Osteocyte (in vitro differentiated cells): ENCODE data around the gene NSF. TPM values are rescaled to one million over a fixed set of nuclear protein-coding genes. Genes with fewer than 3 reads are reported as not detected.
"Not testable (repeated sequence)": the region's sequence is repeated elsewhere in the genome, so short reads cannot be mapped to it uniquely, and the experiment has no call there.

Source experiments
- DNase-seq: peaks from one replicate; pipeline ENCODE4 v3.0.0; 2021; ENCODE audit warnings: mixed read lengths; ENCODE audit not compliant: unreplicated experiment; ENCODE audit errors: extremely low spot score
- H3K27ac Mint-ChIP-seq: one replicate; pipeline ENCODE4 v1.8.0; 2021; ENCODE audit warnings: mild to moderate bottlenecking, mixed read lengths; ENCODE audit not compliant: unreplicated experiment
- H3K27me3 Mint-ChIP-seq: one replicate; pipeline ENCODE4 v1.8.0; 2021; ENCODE audit warnings: mixed read lengths; ENCODE audit not compliant: unreplicated experiment
- H3K36me3 Mint-ChIP-seq: one replicate; pipeline ENCODE4 v1.8.0; 2021; ENCODE audit warnings: mixed read lengths; ENCODE audit not compliant: unreplicated experiment
- H3K4me1 Mint-ChIP-seq: one replicate; pipeline ENCODE4 v1.8.0; 2021; ENCODE audit warnings: mixed read lengths; ENCODE audit not compliant: unreplicated experiment
- H3K4me3 Mint-ChIP-seq: one replicate; pipeline ENCODE4 v1.8.0; 2021; ENCODE audit warnings: mild to moderate bottlenecking, moderate library complexity, mixed read lengths; ENCODE audit not compliant: unreplicated experiment
- H3K9me3 Mint-ChIP-seq: one replicate; pipeline ENCODE4 v1.8.0; 2021; ENCODE audit warnings: mixed read lengths; ENCODE audit not compliant: unreplicated experiment
- long read RNA-seq: library from polyadenylated mRNA; unstranded; transcript quantifications from one replicate; pipeline ENCODE4 v2.0.0, GENCODE V29; 2021
- total RNA-seq: library from RNA; stranded (reverse); gene quantifications from 2 replicates; pipeline ENCODE4 v1.2.1, GENCODE V29; 2021

Gene NSF
- 48.0 and 48.8 TPM in 2 replicates for total RNA-seq
- long read RNA-seq, transcript NSF-206 (20 exons, 2,667 nt): minor isoform, 11 of 299 reads
- long read RNA-seq, transcript NSF-201 (21 exons, 3,983 nt): major isoform, 249 of 299 reads
- long read RNA-seq, partial matches to known transcripts: 27 of 299 reads
- long read RNA-seq, other reads (novel, unspliced or antisense): 12 of 299 reads

DNA sequence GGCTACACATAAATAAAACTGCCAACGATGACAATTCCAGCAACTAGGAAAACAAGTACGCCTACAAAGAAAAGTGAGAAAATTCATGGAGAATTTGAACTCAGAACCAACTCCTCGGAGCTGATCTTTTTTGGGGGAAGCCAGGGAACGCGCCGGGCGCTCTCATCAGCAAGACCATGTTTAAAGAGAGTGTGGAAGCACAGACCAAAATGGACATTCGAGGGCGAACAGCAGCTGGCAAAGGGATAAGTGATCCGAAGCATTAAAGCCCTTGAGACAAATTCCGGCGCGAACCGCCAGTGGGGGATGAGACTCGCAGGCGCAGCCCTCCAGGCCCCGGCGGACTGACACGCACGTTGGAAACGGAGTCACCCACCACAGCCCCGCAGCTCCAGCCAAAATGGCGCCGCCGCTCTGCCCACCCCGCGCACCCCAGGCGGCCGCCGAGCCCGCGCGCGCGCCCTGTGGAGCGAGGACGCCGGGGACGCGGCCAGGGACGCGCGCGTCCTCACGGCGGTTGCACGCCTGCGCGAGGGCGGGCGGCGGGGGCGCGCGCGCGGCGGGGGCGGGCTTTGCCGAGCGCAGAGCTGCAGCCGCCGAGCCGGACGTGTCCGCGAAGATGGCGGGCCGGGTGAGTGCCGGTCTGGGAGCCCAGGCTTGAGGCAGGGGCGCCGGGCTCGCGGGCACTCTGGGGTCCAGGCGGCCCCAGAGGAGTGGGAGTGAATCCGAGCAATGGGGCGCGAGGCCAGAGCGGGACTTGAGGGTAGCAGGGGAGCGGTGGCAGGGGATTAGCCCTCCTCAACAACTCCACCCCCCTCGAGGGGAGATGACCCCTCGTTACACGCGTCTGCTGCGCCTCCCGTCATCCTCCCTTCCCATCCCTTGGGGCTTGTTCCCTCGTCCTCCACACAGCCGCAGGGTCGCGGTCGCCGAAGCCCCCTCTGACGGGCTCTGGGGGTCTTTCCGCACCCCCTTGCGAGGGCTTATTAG is at the start of gene NSF:
NSF (plus strand) TSS at position 513 of the 990 bp plus-strand sequence; CDS start at position 620, 107 bp downstream.
- DNase-seq, H3K4me3 Mint-ChIP-seq, H3K4me1 Mint-ChIP-seq, H3K9me3 Mint-ChIP-seq, H3K27me3 Mint-ChIP-seq, H3K27ac Mint-ChIP-seq, H3K36me3 Mint-ChIP-seq: not testable (repeated sequence)

DNA sequence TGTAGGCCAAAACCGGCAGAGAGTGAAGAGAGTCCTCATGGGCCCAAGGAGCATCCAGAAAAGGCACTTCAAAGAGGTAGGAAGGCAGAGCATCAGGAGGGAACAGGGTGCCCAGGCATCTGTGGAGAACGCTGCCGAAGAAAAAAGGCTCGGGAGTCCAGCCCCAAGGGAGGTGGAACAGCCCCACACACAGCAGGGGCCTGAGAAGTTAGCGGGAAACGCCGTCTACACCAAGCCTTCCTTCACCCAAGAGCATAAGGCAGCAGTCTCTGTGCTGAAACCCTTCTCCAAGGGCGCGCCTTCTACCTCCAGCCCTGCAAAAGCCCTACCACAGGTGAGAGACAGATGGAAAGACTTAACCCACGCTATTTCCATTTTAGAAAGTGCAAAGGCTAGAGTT is 41.9 kb upstream of the NSF start:
- H3K9me3 Mint-ChIP-seq, DNase-seq, H3K27me3 Mint-ChIP-seq, H3K4me3 Mint-ChIP-seq, H3K27ac Mint-ChIP-seq, H3K4me1 Mint-ChIP-seq, H3K36me3 Mint-ChIP-seq: not testable (repeated sequence)

DNA sequence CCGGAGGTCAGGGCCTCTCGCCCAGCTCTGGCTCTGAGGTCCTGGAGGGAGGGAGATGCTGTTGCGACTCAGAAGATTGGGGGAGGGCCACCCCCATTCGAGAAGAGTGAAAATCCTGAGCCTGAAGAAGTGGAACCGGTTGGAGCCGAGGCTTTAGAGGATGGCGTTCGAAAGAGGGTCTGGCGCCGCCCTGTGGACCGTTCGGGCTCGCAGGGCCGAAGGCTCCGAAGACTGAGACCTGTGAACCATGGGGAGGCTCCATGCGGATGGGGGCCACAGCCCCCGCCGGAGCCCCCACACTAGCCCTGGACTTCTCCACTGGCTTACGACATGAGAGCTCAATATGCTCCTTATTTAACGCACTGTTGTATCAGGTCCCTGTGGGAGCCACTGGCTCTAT is 31.3 kb upstream of the NSF start:
- H3K36me3 Mint-ChIP-seq, H3K27me3 Mint-ChIP-seq, H3K27ac Mint-ChIP-seq, DNase-seq, H3K4me3 Mint-ChIP-seq, H3K9me3 Mint-ChIP-seq, H3K4me1 Mint-ChIP-seq: not testable (repeated sequence)

DNA sequence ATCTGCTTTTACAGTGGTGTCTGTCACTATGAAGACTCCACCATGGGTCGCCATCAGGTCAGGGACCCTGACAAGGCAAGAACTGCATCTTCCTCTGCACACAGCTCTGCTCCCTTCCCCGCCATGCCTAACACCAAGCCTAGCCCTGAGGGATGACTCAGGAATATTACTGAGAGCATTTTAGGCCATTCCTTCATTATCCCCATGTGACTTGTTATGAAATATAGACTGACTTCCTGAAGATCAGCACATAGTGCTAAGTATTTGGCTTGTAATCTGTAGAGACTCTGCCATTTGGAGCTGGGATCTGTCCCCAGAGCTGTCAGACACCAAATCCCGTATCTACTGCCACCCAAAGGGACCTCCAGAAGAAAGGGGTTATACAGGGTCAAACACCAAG is 30.4 kb upstream of the NSF start:
- H3K27ac Mint-ChIP-seq, DNase-seq, H3K27me3 Mint-ChIP-seq, H3K4me3 Mint-ChIP-seq, H3K4me1 Mint-ChIP-seq, H3K9me3 Mint-ChIP-seq, H3K36me3 Mint-ChIP-seq: not testable (repeated sequence)

DNA sequence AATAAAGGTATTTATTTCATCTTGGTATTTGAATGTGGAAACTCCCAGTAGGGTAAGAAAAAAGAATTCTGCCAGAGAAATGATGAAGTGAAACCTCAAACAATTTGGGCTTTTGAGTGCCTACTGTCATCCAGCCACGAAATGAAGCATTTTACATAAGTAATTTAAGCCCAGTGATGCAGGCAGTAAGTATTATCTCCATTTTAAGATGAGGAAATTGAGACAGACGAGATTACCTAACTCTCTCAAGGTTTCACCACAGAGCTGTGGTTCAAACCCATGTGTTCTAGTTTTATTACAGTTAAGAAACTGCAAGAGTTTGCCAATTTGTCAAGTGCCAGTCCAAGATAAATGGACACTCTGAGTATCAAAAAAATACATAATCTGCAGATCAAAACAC is 24.2 kb upstream of the NSF start:
- not testable (repeated sequence) for H3K27ac Mint-ChIP-seq, H3K27me3 Mint-ChIP-seq, H3K36me3 Mint-ChIP-seq, H3K9me3 Mint-ChIP-seq, H3K4me3 Mint-ChIP-seq, DNase-seq, H3K4me1 Mint-ChIP-seq

DNA sequence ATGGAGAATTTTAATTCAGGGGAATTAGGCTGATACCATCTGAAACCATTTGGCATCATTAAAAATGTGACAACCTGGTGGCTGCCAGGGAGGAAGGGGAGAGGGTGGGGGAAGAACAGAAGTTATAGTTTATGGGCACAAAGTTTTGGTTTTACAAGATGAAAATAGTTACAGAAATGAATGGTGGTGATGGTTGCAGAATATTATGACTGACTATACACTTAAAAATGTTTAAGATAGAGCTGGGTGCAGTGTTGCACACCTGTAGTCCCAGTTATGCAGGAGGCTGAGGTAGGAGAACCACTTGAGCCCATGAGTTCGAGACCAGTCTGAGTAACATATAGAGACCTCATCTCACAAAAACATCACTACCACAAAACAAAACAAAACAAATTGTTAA is 23.5 kb upstream of the NSF start:
- H3K27me3 Mint-ChIP-seq, H3K4me3 Mint-ChIP-seq, DNase-seq, H3K4me1 Mint-ChIP-seq, H3K36me3 Mint-ChIP-seq, H3K27ac Mint-ChIP-seq, H3K9me3 Mint-ChIP-seq: not testable (repeated sequence)

DNA sequence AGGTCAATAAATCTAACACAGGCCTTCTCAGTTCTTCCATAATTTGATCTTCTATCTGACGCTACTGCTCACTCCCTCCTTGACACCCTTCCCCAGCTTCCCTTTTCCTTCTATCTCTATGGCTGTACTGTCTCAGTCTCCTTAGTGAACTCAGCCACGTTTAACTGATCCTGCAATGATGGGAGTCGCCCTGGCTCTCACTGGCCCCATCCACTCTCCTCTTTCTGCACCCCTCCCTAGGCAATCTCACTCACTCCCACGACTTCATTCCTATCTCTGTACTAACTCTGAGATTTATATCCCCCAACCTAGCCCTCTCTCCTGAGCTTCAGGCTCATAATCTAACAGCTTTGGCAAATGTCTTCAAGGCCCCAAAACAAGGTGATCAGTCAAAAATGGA is 18.7 kb upstream of the NSF start:
- not testable (repeated sequence) for H3K4me1 Mint-ChIP-seq, H3K27ac Mint-ChIP-seq, H3K27me3 Mint-ChIP-seq, H3K9me3 Mint-ChIP-seq, H3K36me3 Mint-ChIP-seq, H3K4me3 Mint-ChIP-seq, DNase-seq

DNA sequence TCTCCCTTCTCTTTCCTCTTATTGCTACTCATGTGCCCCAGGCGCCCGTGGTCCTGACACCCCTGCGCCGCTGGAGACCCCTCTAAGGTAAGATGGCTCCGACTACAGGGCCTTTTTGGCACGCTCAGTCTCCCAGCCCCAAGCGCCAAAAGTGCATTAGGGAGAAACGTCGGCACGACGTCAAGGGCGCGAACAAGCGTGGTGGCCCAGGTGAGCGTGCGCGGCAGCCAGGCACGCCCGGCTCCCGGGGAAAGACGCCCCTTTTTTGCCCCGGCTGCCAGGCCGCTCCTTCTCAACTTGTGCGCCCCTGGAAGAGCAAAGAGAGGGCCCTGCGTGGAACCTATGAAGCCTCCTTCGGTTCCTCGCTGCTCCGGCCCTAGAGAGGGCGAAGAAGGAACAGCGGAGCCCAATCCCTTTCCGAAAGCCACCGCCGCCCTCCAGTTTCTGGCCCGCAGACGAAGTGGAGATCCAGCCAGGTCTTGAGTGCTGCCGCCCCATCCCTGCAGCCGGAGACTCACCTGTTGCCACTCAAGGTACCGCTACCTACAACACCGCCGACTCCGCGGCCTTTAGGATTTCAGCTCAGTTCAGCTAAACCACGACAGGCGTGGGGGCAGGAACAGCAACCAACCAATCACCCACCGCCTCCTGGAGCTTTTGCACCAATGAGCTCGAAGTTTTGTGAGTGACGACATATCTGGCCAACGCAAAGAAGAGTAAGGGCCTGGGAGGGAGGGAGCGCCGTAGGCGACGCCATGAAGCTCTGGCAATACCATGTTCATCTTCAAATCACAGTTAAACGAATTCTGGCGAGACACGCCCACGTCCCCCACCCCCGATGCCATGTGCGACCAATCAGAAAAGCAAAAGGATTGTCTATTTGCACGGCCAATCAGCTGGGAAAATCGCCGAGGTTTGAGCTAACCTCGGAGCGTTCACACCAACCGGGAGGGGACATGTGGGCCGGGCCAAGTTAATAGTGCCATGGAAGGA is 11.1 kb upstream of the NSF start, which contains the start of gene ARL17A:
ARL17A (minus strand) TSS at position 609 of the 993 bp plus-strand sequence. CDS start 3,369 bp downstream, outside the sequence.
- peak within 1 kb of the TSS; percentile 61 for H3K4me3 Mint-ChIP-seq
- DNase-seq: peak; percentile 93

DNA sequence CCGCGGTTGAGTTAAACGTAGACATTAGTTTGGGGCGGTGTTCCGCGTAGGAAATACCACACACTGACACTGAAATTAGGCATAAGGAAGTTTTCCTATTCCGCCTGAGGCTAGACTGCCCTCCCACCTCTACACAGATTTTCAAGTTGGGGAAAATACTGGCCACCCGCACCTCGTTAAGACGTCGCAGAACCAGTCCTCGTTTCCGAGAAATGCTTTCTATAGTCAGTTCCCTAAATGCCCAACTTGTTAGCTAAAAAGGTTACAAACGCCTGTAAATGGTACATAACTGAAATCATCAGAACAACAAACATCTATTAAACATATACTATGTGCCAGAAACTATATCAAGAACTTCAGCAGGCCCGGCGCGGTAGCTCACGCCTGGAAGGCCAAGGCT is 10.4 kb upstream of the NSF start:
- H3K36me3 Mint-ChIP-seq, H3K27me3 Mint-ChIP-seq, H3K9me3 Mint-ChIP-seq, DNase-seq, H3K27ac Mint-ChIP-seq, H3K4me1 Mint-ChIP-seq: not testable (repeated sequence)
- H3K4me3 Mint-ChIP-seq: peak overlapping the region; percentile 61

More for the DNA sequence above, 11.1 kb upstream of the NSF start, which contains the start of gene ARL17A:
- not testable (repeated sequence) for H3K27ac Mint-ChIP-seq, H3K27me3 Mint-ChIP-seq, H3K4me1 Mint-ChIP-seq, H3K9me3 Mint-ChIP-seq, H3K36me3 Mint-ChIP-seq

DNA sequence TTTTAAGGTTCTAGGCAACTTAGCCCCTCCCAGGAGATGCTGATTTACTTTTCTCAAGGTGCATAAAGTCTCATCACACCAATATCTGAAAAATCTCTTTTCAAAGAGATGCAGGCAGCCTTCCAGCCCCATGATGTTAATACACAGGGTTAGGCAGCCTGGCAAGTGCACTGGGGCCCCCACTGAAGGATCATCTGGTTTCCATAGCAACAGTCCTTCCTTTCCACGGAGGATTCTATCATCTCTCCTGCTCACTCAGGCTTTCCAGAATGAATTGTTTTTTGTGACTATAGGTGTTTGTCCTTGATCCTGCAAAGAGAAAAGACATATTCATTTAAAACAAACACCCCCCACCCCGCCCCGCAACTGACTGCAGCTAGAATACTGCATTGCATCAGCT is 5.0 kb upstream of the NSF start:
- not testable (repeated sequence) for H3K27ac Mint-ChIP-seq, H3K4me3 Mint-ChIP-seq, H3K4me1 Mint-ChIP-seq, H3K27me3 Mint-ChIP-seq, H3K36me3 Mint-ChIP-seq, DNase-seq, H3K9me3 Mint-ChIP-seq

DNA sequence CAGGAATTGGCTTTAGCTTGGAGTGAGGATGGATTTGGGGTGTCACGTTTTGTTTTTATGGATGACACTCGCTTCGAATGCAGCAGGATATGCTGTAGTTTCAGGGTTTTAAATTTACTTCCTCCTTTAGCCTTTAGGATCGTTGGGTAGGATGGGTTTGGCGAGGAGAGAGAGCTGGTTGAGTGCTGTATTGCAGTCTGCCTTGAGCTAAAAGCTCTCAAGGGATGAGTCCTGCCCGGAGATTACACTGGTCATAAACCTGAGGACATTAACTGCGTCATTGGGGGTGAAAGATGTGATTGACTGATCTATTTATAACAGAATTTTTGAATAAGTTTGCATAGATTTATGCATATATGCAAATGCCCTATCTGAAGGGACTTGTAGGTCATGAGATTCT is 863 bp downstream of the NSF start:
- H3K4me3 Mint-ChIP-seq, H3K36me3 Mint-ChIP-seq, H3K4me1 Mint-ChIP-seq, DNase-seq, H3K9me3 Mint-ChIP-seq, H3K27me3 Mint-ChIP-seq, H3K27ac Mint-ChIP-seq: not testable (repeated sequence)
